DMS79 (cell line): ENCODE data around the gene LRP2.
"Not testable (repeated sequence)": the region's sequence is repeated elsewhere in the genome, so short reads cannot be mapped to it uniquely, and the experiment has no call there.

Experiments used
- DNase-seq: peaks from one replicate; lab custom pipeline; 2025; lab: John Stamatoyannopoulos, UW

LRP2 gene

DNA sequence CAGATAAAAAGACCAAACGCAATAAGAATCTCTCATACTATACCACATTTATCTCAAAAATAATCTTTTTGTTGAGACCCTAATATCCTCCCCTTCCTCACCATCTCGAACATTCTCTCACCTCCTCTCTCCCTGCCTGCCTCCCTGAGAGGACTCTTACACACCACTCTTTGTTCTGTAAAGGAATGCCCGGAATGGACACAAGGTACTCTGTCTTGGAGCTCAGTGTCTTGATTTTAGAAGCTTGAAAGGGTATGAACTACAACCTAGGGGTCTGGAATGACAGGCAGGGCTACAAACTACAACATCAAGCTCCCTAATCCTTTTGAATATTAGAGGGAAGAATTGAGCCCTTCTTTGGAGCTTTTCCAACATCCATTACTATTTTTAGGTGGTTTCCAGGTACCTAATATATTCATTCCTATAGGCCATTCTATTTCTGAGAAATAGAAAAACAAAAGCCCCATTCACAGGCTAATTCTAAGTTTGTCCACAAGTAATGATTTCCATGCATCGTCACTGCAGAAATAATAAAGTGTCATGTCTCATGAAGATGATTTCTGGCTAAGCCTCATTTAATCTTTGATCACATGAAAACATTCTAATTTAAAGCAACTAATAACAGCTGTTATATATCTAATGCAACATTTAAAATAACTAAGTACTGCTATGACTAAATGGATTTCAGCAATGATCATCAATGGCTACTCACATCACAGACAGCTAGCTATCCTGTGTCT lies 60.6 kb downstream of the LRP2 start:
- no peak for DNase-seq

DNA sequence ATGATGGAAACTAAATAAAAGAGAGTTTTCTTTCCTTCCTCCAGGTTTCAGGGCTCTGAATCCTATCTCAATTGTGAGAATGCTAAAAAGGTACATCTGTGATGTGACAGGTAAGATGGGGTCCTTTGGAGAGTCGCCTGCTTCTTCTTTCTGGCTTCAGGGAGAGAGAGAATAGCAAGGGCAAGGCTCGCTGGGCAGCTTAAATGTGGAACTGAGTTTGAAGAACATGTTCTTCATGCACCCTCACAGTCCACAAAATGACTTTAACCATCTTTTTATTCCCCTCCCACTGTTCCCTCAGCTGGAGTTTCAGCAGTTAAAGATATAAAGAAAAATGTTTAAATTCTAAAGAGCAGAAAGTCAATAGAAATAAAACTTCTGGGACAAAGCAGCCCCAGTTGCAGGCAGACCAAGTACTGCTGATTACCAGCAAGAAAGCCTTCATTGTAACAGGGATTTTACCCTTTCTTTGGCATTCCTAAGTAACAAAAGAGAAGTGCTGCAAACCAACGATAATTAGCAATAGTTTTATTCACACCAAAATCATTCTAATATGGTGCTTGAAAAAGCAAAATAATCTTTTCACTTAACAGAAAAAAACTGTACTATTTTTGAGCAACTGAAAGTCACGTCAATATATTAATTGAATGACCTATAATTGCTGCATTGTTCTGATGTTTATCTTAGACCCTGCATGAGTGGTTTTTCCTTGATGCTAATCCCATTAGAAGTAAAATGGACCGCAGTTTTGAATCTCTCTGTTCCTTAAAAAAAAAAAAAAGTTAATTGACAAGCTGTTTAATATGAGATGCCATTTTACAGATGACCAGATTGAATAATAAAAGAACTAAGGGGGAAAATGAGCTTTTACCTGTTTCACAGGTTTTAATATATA lies 61.5 kb downstream of the LRP2 start:
- DNase-seq: no peak

DNA sequence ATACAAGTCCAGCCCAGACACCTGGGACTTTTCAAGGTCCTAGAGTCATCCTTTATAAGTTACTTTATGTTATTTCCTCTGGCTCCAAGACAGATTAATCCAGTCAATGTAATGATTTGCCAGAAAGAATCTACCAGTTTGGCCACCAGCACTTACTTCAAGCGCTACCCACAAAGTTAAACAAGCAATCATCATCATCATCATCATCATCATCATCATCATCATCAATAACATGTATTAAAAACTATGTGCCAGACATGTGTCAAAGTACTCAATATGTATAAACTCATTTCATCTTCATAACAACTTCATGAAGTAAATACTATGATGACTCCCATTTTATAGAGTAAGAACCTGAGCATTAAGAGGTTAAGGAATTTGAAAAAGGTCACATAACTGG lies 64.3 kb downstream of the LRP2 start:
- no peak for DNase-seq

DNA sequence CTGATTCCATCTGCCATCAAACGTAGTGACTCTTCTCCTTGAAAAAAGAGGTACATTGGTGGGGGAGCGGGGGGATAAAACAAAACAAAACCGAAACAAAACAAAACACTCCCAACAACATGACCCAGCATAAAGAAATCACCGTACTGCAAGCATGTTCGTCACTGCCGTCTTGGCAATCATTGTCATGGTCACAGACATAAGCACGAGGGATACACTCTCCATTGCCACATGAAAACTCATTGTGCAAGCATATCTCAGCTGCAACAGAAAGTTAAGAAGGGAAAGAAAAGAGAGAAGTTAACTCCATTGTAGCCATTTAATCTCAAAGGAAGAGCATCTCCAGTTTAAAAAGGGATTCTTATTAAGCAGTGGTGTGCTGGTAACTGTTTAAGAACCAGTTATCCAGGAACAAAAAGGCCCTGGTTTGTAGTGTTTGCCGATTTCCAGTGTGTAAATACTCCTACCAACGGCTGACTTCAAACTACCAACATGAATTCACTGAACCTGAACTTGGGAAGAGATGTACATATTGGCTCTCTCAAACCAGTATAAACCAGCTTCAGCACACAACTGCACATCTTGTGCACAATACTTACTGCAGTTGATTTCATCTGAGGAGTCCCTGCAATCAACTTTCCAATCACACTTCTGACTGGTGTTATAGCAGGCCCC lies 68.2 kb downstream of the LRP2 start:
- no peak for DNase-seq

DNA sequence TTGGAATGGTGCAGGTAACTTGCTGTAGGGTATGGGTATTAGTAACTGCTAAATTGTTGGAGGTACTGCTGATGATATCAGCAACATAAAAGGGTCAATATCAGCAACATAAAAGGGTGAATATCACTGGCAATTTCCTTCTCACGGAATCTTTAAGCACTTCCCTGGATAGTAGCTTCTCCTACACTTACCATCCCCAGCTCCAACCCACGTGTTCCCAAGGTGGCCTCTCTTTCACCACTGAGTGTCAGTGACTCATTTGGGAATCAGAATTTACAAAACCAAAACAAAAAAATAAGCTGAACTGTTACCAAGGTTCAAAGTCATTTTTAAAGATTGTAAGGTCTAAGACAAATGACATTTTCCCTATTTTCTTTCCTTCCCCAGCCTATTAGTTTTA lies 70.8 kb downstream of the LRP2 start:
- DNase-seq: no peak

DNA sequence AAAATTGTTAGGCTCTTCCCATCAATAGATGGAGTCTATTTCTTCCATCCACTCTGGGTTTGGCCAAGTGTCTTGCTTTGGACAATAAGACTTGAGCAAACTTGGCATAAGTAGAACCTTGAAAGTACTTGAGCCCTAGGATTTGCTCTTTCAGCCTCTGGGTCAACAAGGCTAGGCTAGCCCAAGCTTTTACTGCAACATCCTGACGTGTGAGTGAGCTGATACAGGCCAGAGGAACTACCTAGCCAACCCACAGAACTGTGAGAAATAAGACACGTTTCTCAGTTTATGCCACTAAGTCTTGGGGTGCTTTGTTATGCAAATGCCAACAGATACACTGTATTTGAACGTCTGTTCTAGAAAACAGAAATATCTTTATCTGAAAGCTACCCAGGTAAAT lies 71.9 kb downstream of the LRP2 start:
- no peak for DNase-seq

DNA sequence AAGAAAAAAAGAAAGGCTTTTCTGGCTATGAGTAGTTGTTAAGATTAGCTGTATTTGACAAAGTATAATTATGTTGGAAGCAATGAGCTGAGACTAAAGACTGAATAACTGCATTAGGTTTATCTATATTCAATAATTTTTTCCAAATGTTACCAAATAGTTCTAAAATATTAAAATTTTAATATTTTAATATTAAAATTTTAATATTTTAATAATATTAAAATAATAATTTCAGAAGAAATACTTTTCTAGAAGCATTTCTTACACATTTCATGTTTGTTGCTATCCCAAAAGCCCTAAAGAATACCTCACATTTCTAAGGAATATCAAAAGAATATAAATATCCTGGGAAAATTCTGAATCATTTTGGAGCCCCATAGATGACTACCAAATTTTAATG lies 74.7 kb downstream of the LRP2 start:
- no peak for DNase-seq

DNA sequence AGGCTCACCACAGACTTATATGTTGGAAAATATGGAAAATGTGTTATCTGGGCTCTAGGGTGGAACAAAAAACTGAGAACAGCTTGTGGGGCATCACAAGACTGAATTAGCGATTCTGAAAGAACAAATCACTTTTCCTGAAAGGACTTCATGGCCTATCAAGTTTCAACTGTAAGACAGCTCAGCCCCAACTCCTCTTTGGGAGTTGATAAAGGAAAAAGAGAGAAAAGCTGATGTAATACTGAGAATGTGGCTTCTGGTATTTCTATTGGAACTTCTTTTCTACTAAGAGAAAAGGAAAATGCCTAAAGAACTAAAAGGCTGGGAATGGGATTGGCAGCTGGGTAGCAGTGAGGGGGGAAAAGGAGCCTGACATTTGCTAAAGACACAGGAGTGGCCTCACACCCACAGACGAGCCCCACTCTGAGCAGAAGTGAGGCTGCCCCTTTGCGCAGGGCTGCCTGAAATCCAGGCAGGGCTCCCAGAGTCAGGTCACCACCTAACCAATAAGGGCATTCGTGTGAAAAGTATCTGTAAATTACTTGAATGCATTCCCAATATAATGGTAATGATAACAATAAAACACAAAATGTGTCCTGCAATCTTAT lies 75.6 kb downstream of the LRP2 start:
- no peak for DNase-seq

DNA sequence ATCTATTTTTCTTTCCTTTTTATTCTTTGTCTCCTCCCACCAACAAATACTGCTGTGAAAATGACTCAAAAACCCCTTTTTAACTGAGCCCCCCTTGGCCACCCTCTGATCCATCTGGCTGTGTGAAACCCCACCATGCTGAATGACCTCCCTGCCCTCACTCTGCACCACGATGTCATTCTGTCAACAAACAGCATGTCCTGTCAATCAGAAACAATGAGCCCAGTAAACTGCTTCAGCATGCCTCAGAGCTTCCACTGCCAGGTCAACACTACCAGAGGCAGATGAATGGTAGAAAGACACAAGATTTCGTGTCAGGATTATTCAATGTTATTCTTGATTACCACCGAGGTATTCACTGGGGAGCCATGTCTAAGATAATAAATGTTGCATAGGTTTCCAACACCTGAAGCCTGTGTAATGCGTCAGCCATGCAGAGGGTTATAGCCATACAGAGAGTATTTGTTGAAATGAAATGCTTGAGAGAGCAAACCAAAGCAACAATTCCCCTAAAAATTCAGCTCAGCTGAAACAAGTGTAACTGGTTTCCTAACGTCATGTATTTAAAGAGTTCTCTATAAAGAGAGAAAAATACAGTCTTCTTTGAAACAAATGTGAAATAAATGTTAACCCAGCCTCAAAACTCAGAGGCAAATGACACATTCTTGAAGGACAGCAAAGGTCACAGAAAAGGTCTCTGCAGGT lies 76.7 kb downstream of the LRP2 start:
- DNase-seq: no peak

DNA sequence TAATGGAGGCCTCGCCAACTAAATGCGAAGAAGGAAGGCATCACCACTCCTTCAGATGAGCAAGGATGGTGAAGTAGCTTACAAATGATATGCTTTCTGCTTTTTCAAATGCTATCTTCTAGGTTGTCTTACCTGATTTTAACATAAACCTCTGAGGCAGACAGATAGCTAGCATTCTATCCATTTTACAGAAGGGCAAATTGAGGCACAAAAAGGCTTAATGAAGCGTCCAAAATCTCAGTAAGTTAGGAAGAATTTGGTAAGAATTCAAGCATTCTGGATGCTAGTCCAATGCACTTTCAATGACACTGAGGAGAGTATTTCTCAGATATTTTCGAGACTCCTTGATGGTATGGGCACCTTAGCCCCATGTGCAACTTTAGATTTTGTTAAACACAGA lies 81.8 kb downstream of the LRP2 start:
- no peak for DNase-seq

DNA sequence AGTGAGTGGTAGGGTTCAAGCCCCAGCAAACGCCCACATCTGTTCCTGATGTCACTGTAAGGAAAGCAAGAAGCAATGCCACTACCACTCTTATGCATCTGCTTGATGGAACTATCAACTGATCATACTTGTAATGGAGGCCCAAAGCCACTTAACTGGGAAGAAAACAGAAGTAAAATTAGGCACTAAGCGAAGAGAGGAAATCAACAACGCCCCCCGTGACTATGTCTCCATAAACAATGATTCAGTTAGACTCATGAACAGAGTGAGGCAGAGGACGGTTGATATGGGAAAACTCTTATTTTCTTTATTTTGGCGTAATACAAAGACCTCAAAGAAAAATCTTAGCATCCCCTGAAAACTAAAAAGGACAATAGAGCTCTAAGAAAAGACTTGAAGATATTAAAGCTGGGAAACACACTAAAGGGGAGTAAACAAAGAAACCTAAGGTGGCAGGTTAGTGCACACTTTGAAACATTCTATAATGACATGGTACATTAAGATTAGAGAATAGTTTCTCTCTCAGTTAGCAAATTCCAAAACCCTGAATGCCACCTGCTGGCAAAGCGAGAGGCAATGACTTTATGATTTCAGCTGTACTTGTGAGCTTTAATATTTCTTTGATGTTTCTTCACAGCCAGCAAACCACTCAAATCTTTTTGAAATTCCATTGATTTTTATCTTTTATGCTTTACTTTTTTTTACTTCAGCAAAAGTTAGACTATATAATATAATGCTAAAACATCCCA lies 86.5 kb downstream of the LRP2 start:
- no peak for DNase-seq

DNA sequence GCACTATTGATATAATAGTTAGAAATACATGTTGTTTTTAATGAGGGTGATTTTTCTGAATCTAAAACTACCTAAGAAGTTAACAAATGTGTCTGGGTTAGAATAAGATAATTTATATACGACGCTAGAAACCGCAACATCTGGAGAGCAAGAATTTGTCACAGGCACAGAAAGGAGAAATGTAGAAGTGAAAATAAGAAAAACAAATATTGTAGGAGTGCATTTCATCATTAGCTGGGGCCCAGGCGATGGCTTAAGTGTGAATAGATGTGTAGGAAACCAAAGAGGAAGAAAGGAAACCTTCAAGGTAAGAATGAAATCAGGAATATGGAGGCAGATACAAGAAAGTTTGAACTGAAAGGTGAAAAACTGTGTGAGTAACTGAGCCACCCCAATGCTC lies 90.3 kb downstream of the LRP2 start:
- DNase-seq: no peak

DNA sequence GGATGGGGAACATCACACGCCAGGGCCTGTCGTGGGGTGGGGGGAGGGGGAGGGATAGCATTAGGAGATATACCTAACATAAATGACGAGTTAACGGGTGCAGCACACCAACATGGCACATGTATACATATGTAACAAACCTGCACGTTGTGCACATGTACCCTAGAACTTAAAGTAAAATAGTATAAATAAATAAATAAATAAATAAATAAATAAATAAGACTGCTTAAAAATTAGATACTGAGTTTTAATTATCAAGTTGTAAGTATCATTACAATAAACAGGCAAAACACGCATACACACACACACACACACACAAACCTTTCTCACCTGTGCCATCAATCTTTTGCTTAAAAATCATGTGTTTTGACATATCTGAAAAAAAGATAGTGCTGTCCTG lies 91.8 kb downstream of the LRP2 start:
- DNase-seq: not testable (repeated sequence)

DNA sequence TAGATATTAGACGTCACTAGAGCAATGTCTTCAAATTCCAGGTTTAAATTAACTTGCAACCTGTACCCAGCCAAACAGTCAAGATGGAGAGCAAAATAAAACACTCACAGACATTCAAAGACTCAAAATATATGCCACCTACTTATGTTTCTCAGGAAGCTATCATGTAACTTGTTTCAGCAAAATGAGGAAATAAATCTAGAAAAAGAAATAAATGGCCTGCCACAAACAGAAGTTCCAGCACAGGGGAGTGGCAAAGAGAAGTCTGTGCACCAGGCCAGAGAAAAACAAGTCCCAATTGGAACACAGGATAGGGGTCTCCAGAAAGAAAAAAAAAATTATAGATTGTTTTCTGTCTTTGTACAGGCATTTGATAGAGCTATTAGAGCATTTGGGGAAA lies 96.7 kb downstream of the LRP2 start:
- no peak for DNase-seq

DNA sequence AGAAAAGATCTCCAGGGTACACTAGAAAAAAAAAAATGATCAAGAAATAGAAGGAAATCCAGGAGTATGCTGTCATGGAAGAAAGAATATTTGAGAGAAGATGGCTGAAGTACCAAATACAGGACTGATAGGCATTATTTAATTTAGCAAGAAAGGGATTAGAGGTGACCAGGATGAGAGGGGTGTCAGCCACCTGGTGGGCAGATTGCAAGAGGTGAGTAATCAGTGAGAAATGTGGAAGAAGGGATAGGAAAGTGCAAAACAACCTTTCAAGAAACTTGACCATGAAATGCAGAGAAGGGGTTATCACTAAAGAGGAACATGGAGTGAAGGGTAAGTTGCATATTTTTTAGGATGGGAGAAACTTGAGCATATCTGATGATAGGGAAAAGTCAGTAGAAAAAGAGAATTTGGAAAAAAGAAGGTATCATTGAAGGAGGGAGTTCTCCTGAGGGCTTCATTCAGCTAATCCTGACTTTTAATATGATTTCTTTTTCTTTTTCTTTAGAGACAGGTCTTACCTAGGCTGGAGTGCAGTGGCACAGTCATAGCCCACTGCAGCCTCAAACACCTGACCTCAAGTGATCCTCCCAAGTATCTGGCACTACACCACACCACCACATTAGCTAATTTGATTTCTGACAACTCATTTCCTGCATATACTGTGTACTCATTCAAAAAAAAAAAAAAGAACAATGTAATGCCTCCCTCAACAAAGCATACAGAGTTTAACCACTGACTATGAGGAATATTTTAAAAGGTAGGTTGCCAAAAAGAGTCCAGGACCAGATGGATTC lies 101.3 kb downstream of the LRP2 start:
- no peak for DNase-seq

DNA sequence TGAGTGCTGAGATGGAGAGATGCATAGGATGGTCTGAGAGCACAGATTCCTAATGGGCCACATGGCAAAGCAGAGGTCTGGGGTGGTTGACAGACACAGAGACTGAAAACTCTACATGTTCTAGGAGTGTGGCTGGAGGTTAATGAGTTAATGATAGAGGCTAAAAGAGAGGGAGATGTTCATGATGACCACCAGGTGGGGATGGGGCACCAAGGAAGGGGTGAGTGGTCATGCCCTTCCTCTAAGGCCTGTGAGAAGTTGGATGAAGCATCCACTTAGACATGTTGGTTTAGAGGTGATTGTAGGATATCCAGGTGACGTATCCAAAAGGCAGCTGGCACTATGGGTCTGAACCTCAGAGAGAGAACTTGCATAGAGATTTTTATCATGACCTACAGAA lies 102.1 kb downstream of the LRP2 start:
- DNase-seq: no peak

DNA sequence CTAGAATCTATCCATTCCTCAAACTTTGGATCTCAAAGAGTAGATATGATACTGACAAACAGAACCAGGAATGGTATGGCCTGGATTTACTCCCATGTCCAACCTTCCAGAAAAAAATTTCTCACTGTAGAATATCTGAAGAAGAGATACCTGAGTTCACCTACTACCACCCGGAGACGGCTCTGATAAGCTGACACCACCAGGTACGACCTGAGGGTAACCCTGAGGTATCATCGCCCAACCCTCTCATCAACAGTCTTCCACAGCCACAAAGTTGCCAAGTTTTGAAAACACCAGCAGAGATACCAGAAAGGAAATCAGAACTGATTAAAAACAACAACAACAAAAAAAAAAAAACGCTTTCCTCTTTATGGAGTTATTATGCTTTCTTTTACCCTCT lies 102.9 kb downstream of the LRP2 start:
- no peak for DNase-seq

DNA sequence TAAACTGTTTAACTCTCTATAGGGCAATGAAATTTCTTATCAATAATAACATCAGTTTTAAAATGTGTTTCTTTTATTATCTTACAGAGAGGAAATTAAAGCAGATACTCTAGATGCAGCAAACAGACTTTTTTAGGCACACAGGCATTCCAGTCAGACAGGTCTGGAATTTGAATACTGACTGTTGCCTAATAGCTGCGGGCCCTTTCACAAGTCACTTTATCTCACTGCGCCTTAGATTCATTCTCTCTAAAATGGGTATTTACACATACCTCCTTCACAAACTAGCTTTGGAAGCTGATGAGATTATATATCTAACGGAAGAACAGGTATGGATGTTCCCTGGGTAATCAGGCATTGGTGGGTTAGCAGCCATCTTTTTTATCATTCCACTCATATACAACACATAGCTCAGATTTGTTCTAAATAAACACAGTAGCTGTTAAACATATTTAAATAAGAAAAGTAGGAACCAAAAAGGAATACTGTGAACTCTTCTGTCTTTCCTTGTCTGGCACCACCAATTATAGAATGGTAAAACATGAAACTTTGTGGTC lies 104.2 kb downstream of the LRP2 start:
- DNase-seq: no peak

DNA sequence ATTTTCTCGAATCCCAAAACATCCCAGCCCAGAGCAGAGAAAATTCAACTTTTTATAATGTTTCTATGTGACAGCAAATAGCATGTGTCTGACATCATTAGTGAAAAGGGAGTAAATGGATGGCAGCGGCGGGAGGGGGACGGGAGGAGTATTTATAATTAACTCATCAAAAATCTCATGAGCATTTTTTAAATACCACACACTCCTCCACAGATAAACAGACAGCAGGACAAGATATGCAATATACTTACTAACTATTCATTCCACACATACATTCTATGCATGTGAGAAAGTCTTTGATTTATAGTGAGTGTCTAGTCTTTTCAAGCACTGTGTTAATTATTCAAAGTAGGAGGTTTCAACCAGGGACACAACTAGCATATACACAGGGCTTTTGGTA lies 107.6 kb downstream of the LRP2 start:
- no peak for DNase-seq

DNA sequence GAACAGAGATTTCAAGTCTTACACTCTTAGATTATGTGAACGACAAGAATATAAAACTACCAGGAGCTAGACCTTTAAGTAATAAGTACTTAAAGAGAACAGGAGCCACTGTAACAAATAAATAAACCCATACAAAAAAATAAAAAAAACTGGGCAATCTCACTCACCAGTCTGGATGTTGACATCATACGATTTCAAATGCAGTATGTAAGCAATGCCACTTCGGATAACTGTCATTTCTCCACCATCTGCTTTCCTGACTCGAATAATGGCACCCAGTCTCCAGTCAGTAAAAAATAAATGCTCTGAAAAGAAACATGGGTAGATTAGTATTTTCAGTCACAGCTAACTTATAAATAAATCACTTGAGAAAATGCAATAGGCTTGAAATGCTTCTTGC lies 115.1 kb downstream of the LRP2 start:
- DNase-seq: no peak
